Neural crest cell (in vitro differentiated cells): ENCODE results near the gene MTMR3. TPM values are rescaled to one million over a fixed set of nuclear protein-coding genes. Genes with fewer than 3 reads are reported as not detected.
A peak's percentile ranks its signal among the peaks of the same experiment; 100 is the strongest.

ENCODE experiments used
- DNase-seq: peaks from one replicate; pipeline ENCODE4 v3.0.0; 2021; ENCODE audit warnings: low read depth, mixed read lengths, low spot score
- H3K27ac Mint-ChIP-seq: one replicate; pipeline ENCODE4 v1.8.0; 2021; ENCODE audit warnings: mild to moderate bottlenecking, mixed read lengths; ENCODE audit not compliant: unreplicated experiment
- H3K27me3 Mint-ChIP-seq: 2 replicates; pipeline ENCODE4 v1.8.0; 2021; ENCODE audit warnings: low read depth, mild to moderate bottlenecking, mixed read lengths
- H3K36me3 Mint-ChIP-seq: 2 replicates; pipeline ENCODE4 v1.8.0; 2021; ENCODE audit warnings: low read depth, mild to moderate bottlenecking, mixed read lengths
- H3K4me1 Mint-ChIP-seq: 2 replicates; pipeline ENCODE4 v1.8.0; 2021; ENCODE audit warnings: mixed read lengths
- H3K4me3 Mint-ChIP-seq: one replicate; pipeline ENCODE4 v1.8.0; 2021; ENCODE audit warnings: mild to moderate bottlenecking, mixed read lengths
- H3K9me3 Mint-ChIP-seq: 2 replicates; pipeline ENCODE4 v1.8.0; 2021; ENCODE audit warnings: mixed read lengths
- CTCF ChIP-seq: fragments of 200-600 bp; sonication (generic); conservative IDR thresholded peaks from 2 replicates; pipeline ENCODE4 v1.5.0; 2021; ENCODE audit warnings: antibody characterized with exemption, mild to moderate bottlenecking
- total RNA-seq: library from RNA; stranded (reverse); gene quantifications from 2 replicates; pipeline ENCODE4 v1.2.1, GENCODE V29; 2021

Gene MTMR3
- total RNA-seq, 1 donor from 2014 or later, result 35.3 TPM

DNA sequence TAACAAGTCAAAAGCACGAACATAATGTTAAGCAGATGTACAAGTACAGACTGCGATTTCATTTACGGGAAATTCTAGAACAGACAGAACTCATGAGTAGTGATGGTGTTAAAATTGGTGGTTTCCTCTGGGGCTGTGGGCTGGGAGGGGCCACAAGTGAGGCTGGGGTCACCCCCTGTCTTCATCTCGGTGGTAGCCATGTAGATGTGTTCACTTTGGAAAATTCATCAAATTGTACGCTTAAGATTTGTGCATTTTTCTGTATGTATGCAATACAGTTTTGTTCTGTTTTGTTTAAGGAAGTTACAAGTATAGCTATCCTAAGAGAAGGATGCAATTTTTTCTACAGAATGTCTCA, 44.4 kb upstream of the MTMR3 start:
- Mint-ChIP-seq H3K27ac (peak overlapping the region; percentile 51), H3K9me3 (no peaks in the 10 kb centered on the region), H3K36me3 (no peaks in the 10 kb centered on the region), H3K4me1 (peaks cover 27% of the 10 kb centered on the region), H3K27me3 (no peaks in the 10 kb centered on the region), H3K4me3 (peak overlapping the region; percentile 89)
- no peak for DNase-seq
- no peak for TF ChIP-seq CTCF

DNA sequence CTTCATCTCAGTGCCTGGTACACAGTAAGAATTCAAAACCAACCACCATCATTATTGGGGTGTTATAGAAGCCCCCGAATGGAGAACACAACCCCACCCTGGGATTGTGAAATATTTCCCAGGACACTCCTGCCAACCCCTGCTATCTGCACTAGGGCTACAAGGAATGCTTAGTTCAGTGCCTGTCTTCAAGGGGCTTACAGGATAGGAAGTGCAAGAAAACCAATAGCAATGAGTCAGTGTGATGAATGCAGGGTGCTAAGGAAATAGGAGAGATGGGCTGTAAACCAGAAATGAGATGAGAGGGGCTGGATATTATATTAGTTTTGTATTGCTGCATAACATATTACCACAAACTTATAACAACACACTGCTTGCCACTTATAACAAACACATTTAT, 43.9 kb upstream of the MTMR3 start:
- Mint-ChIP-seq H3K27ac (no peak overlapping the region), H3K36me3 (no peaks in the 10 kb centered on the region), H3K27me3 (no peaks in the 10 kb centered on the region), H3K4me3 (peak overlapping the region; percentile 89), H3K9me3 (no peaks in the 10 kb centered on the region), H3K4me1 (peaks cover 27% of the 10 kb centered on the region)
- no peak for DNase-seq
- TF ChIP-seq CTCF, result no peak

- Mint-ChIP-seq H3K27me3 (no peaks in the 10 kb centered on the region), H3K4me3 (no peak overlapping the region), H3K9me3 (no peaks in the 10 kb centered on the region), H3K36me3 (no peaks in the 10 kb centered on the region), H3K27ac (no peak overlapping the region), H3K4me1 (peaks cover 27% of the 10 kb centered on the region)
- no peak for TF ChIP-seq CTCF
- no peak for DNase-seq
Observed at GRCh38 chr22:29840498-29840897, 42.5 kb upstream of the MTMR3 start.

DNA sequence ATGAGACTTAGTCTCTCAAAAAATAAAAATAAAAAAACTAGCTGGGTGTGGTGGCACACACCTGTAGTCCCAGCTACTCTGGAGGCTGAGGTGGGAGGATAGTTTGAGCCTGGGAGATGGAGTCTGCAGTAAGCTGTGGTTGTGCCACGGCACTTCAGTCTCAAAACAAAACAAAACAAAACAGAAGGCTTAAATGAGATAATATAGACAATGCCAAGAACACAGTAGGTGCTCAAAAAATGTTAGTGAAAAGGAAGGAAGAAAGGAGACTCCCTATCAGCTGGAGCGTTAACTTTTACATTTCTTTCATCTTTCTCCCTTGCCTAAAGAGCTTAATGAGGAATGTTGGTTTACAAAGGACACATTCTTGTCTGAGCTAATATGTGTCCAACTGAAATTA, 40.8 kb upstream of the MTMR3 start:
- H3K9me3 Mint-ChIP-seq, result no peaks in the 10 kb centered on the region
- no peak for DNase-seq
- H3K4me1 Mint-ChIP-seq, result peaks cover 14% of the 10 kb centered on the region
- H3K4me3 Mint-ChIP-seq, result no peak overlapping the region
- no peak overlapping the region for H3K27ac Mint-ChIP-seq
- TF ChIP-seq CTCF, result no peak
- no peaks in the 10 kb centered on the region for H3K27me3 Mint-ChIP-seq
- no peaks in the 10 kb centered on the region for H3K36me3 Mint-ChIP-seq

GRCh38 chr22:29842740-29843139, 40.2 kb upstream of the MTMR3 start:
- no peaks in the 10 kb centered on the region for H3K9me3 Mint-ChIP-seq
- peaks cover 8% of the 10 kb centered on the region for H3K4me1 Mint-ChIP-seq
- no peak overlapping the region for H3K27ac Mint-ChIP-seq
- no peak overlapping the region for H3K4me3 Mint-ChIP-seq
- no peaks in the 10 kb centered on the region for H3K36me3 Mint-ChIP-seq
- DNase-seq, result no peak
- H3K27me3 Mint-ChIP-seq, result no peaks in the 10 kb centered on the region
- TF ChIP-seq CTCF, result no peak

- no peak overlapping the region for H3K27ac Mint-ChIP-seq
- no peak for DNase-seq
- no peak overlapping the region for H3K4me3 Mint-ChIP-seq
- no peaks in the 10 kb centered on the region for H3K9me3 Mint-ChIP-seq
- H3K36me3 Mint-ChIP-seq, result no peaks in the 10 kb centered on the region
- H3K27me3 Mint-ChIP-seq, result no peaks in the 10 kb centered on the region
- peaks cover 5% of the 10 kb centered on the region for H3K4me1 Mint-ChIP-seq
- TF ChIP-seq CTCF, result no peak
Observed at GRCh38 chr22:29846290-29846689, 36.7 kb upstream of the MTMR3 start.
